ENCODE measurements around the gene KCNH4. TPM values are rescaled to one million over a fixed set of nuclear protein-coding genes. Genes with fewer than 3 reads are reported as not detected.

Gene KCNH4
- total and polyA plus RNA-seq, 7 donors: 0.01 to 0.17 (median 0.08) TPM; not detected in 2

DNA sequence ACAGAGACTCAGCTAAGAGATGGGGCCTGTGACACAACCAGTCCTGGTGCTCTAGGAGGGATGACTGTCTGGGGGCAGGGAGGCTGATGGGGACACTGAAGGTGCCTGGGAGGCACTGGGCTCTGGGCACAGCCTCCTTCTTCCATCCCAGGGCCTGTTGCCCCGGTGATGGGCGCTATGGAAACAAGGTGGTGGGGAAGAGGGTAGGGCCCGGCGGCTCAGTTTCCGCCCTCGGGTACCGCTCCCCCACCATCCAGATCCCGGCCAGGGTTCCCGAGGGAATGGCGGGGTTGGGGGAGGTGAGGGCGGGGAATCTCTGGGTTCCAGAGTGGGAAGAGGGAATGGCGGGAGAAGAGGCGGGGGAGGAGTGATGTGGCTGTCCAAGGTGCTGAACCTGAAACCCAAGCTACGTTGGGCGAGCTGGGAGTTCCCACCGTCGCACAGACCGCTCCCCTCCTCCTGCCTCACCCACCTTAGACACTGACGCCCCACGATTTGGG lies 981 bp downstream of the KCNH4 start:
- H3K4me3 ChIP-seq: no peak overlapping the region
- ATAC-seq (peak in 3 of 4 donors; percentile 34 to 45 (median 40)), DNase-seq (peak; percentile 41 to 72)
- WGBS, 3 donors: 8 to 11% (median 9%) methylated on average over 17 to 20 of the region's 20 CpGs
- H3K27ac ChIP-seq: no peak overlapping the region
- H3K36me3 ChIP-seq (ENCODE audit: insufficient read depth in 1 of 2, low read depth in 1 of 2): no peaks in the 10 kb centered on the region
- H3K9me3 ChIP-seq: no peaks in the 10 kb centered on the region
- intact Hi-C loops (cut with DNase I): loop anchor here in 1 of 2 donors (5.0 kb wide), 1 partner anchor 53 kb away; no protein-coding TSS in a partner anchor
- peaks cover 0 to 32% (median 7%) of the 10 kb centered on the region in 3 donors for H3K27me3 ChIP-seq (ENCODE audit: insufficient read depth in 3 of 3, low read length in 2 of 3)
- no peak for TF ChIP-seq CTCF (IDR thresholded peaks at IDR 0.05)
- H3K4me1 ChIP-seq: peaks cover 16% of the 10 kb centered on the region

DNA sequence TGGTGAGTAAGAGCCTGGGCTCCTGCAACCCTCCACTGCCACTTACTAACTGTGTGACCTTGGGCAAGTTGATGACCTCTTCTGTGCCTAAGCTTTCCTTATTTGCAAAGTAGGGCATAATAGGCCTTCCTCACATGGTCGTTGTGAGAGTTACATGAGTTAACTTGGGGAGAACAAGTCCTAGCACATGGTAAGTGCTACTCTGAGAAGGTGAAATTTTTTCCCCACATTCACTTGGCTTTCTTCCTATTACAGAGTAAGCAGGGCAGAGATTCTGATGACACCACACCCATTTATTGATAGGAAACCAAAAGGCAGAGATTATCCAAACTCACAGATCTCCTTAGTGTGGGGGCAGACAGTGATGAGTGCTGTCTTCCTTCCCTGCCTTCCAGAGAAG lies 1.6 kb downstream of the KCNH4 start:
- intact Hi-C loops (cut with DNase I): no loop called here
- H3K36me3 ChIP-seq (ENCODE audit: insufficient read depth in 1 of 2, low read depth in 1 of 2): no peaks in the 10 kb centered on the region
- no peak for ATAC-seq
- no peak for TF ChIP-seq CTCF (IDR thresholded peaks at IDR 0.05)
- peaks cover 10% of the 10 kb centered on the region for H3K4me1 ChIP-seq
- no peak overlapping the region for H3K4me3 ChIP-seq
- no peak overlapping the region for H3K27ac ChIP-seq
- H3K9me3 ChIP-seq: no peaks in the 10 kb centered on the region
- DNase-seq: no peak
- H3K27me3 ChIP-seq (ENCODE audit: insufficient read depth in 3 of 3, low read length in 2 of 3): peaks cover 0 to 32% (median 7%) of the 10 kb centered on the region in 3 donors
- 18 to 31% (median 28%) methylated on average over 1 of the region's 1 CpG for WGBS, 3 donors

DNA sequence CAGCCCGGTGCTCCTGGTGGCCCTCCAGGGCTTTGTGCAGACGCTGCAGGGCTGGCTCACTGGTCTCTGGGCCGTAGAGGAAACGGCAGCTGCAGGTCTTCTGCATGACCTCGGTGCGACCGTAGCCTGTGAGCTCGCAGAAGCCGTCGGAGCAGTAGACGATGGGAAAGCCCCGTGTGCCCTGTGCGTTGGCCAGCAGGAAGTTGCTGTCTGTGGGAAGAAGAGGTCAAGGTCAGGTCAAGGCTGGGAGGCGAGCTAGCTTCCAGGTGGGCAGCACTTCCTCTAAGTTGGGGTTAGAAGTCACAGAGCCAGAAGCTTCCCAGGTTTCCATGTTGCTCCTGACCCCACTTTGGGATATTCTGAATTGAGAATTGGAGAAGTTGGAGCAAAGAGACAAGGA lies 2.1 kb downstream of the KCNH4 start:
- Histone ChIP-seq H3K4me3 (no peak overlapping the region), H3K27me3 (ENCODE audit: insufficient read depth in 3 of 3, low read length in 2 of 3) (peaks cover 0 to 32% (median 7%) of the 10 kb centered on the region in 3 donors), H3K36me3 (ENCODE audit: insufficient read depth in 1 of 2, low read depth in 1 of 2) (no peaks in the 10 kb centered on the region), H3K4me1 (peaks cover 7% of the 10 kb centered on the region), H3K9me3 (no peaks in the 10 kb centered on the region), H3K27ac (no peak overlapping the region)
- no peak for ATAC-seq
- DNase-seq: no peak
- intact Hi-C loops (cut with DNase I): no loop called here
- WGBS, 3 donors: 24 to 37% (median 32%) methylated on average over 14 of the region's 14 CpGs
- TF ChIP-seq CTCF (IDR thresholded peaks at IDR 0.05): no peak

DNA sequence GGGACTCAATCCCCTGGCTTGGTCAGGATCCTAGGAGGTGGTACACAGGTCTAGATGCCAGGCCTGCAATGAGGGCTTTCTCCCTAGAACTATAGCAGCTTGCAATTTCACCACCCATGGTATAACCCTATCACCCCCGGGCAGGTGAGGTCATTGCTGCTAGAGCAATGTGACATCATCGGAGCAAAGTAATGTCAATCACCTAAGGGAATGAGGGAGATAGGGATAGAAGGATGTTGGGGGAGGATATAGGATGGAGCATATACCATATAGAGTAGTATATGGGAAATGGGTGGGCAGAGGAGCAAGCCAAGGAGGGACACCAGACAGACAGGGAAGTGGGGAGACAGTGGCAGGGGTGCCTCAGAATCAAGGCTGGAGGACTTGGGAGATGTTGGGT lies 3.3 kb downstream of the KCNH4 start:
- peaks cover 3% of the 10 kb centered on the region for H3K4me1 ChIP-seq
- no peaks in the 10 kb centered on the region for H3K9me3 ChIP-seq
- H3K36me3 ChIP-seq (ENCODE audit: insufficient read depth in 1 of 2, low read depth in 1 of 2): no peaks in the 10 kb centered on the region
- 85 to 88% (median 87%) methylated on average over 2 of the region's 2 CpGs for WGBS, 3 donors
- H3K27ac ChIP-seq: no peak overlapping the region
- TF ChIP-seq CTCF (IDR thresholded peaks at IDR 0.05): no peak
- no peak for DNase-seq
- no peak overlapping the region for H3K4me3 ChIP-seq
- ATAC-seq: no peak
- intact Hi-C loops (cut with DNase I): no loop called here
- peaks cover 0 to 32% (median 7%) of the 10 kb centered on the region in 3 donors for H3K27me3 ChIP-seq (ENCODE audit: insufficient read depth in 3 of 3, low read length in 2 of 3)
